ENCODE measurements around the gene CDC42EP4.
"Not testable (repeated sequence)": the region's sequence is repeated elsewhere in the genome, so short reads cannot be mapped to it uniquely, and the experiment has no call there.

The CDC42EP4 gene

DNA sequence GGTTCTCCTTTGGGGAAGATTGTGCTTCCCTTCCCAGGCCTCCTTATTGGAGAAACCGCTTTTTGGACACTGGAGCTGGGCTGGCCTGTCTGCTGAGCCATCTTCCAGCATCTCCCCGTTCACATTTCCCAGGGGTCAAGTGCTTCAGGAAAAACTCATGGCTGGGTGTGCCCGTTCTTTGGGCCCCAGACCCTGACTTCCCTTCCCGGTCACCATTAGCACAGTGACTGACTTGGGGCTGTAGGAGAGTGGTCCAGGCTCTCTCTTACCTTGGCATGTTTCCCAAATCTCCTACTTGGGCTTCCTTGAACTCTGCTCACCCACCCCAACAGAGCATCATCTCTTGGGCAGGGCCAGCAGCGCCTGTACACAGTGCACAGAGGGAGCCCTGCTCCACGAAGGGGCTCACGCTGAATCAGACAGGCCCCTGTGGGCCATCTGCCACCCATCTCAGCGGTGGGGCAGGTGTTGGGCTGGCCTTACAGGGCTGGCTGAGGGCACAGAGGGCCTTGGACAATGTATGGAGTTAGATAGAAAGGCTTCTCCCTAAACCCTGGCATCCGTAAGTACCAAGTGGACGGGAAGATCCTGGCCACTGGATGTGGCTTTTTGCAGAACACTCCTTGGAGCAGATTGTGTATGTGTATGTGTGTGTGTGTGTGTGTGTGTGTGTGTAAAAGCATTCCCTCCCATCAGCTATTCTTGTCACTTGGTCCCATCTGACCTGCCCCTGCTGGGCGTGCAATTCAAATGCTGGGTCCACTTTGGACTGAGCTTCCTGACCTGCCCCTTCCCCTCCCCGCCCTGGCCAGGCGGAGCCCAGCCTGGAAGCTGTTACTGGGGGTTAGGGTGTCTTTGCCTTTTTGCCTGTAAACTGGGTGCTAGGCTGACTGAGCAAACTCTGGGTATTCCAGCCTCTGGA is 24.9 kb upstream of the CDC42EP4 start:
- no peak for ATAC-seq

GRCh38 chr17:73335591-73336407 is 24.0 kb upstream of the CDC42EP4 start:
- TF ChIP-seq SNAI2 (CRISPR knock-in tag; IDR thresholded peaks at IDR 0.05) = no peak
- no peak for TF ChIP-seq CSRNP3 (CRISPR knock-in tag; IDR thresholded peaks at IDR 0.05)
- no peak for TF ChIP-seq ZFP30 (CRISPR knock-in tag; IDR thresholded peaks at IDR 0.05)
- TF ChIP-seq ZNF70 (CRISPR knock-in tag; IDR thresholded peaks at IDR 0.05) = no peak
- TF ChIP-seq CSDC2 (CRISPR knock-in tag; IDR thresholded peaks at IDR 0.05) = no peak
- TF ChIP-seq OSR1 (CRISPR knock-in tag; IDR thresholded peaks at IDR 0.05) = no peak
- no peak for TF ChIP-seq ZNF8 (CRISPR knock-in tag; IDR thresholded peaks at IDR 0.05)
- TF ChIP-seq, protein P1, sequence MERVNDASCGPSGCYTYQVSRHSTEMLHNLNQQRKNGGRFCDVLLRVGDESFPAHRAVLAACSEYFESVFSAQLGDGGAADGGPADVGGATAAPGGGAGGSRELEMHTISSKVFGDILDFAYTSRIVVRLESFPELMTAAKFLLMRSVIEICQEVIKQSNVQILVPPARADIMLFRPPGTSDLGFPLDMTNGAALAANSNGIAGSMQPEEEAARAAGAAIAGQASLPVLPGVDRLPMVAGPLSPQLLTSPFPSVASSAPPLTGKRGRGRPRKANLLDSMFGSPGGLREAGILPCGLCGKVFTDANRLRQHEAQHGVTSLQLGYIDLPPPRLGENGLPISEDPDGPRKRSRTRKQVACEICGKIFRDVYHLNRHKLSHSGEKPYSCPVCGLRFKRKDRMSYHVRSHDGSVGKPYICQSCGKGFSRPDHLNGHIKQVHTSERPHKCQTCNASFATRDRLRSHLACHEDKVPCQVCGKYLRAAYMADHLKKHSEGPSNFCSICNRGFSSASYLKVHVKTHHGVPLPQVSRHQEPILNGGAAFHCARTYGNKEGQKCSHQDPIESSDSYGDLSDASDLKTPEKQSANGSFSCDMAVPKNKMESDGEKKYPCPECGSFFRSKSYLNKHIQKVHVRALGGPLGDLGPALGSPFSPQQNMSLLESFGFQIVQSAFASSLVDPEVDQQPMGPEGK (CRISPR knock-in tag; IDR thresholded peaks at IDR 0.05; ENCODE audit: borderline replicate concordance) = no peak
- no peak for TF ChIP-seq ESRRG (CRISPR knock-in tag; IDR thresholded peaks at IDR 0.05)
- no peak for TF ChIP-seq ISL1 (CRISPR knock-in tag; IDR thresholded peaks at IDR 0.05)
- no peak for TF ChIP-seq PPARA (CRISPR knock-in tag; IDR thresholded peaks at IDR 0.05; ENCODE audit: borderline replicate concordance)
- TF ChIP-seq ZC3H10 (CRISPR knock-in tag; IDR thresholded peaks at IDR 0.05) = no peak
- no peak for TF ChIP-seq GLIS3 (CRISPR knock-in tag; IDR thresholded peaks at IDR 0.05)
- TF ChIP-seq CREB5 (CRISPR knock-in tag; IDR thresholded peaks at IDR 0.05; ENCODE audit: low read depth) = no peak
- no peak for TF ChIP-seq TCF4 (CRISPR knock-in tag; IDR thresholded peaks at IDR 0.05; ENCODE audit: borderline replicate concordance)
- TF ChIP-seq TOX (CRISPR knock-in tag; IDR thresholded peaks at IDR 0.05; ENCODE audit: borderline replicate concordance) = no peak
- TF ChIP-seq TSHZ2 (CRISPR knock-in tag; IDR thresholded peaks at IDR 0.05) = no peak
- no peak for ATAC-seq

More for the DNA sequence above, 24.9 kb upstream of the CDC42EP4 start:
- TF ChIP-seq ZNF70 (CRISPR knock-in tag; IDR thresholded peaks at IDR 0.05) = no peak
- TF ChIP-seq CREB5 (CRISPR knock-in tag; IDR thresholded peaks at IDR 0.05; ENCODE audit: low read depth) = no peak
- no peak for TF ChIP-seq ISL1 (CRISPR knock-in tag; IDR thresholded peaks at IDR 0.05)
- TF ChIP-seq ESRRG (CRISPR knock-in tag; IDR thresholded peaks at IDR 0.05) = no peak

DNA sequence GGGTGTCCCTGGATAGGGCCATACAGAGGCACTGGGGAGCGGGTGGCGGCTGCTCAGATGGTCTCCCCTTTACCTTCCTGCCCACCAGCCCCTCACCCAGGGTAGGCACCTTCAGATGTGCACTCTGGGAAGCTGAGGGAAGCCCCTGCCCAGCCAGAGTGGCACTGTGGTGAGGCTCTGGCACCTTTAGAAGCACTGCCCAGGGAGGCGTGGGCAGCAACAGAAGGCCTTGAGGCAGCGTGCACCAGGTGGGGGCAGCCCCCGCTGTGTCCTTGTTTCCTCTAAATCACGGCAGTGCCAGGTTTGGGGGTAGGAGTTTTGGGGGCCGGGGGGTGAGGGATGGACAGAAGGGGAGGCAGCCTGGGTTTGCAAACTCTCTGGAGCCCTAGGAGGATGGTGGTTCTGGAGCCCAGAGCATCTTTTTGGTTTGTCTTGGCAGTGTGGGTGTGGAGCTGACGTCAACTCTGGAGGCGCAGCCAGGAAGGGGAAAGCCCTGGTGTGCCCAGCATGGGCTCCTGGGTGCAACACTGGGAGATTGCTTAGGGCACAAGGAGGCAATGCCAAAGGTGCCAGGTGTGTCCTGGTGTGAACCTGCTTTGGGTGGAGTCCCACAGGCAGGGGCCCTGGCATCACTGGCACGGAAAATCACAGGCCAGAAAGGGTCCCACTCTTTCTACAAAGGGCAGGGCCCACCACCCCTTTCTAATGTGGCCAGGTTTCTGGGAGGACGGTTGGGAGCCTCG is 23.1 kb upstream of the CDC42EP4 start:
- ATAC-seq = no peak
- TF ChIP-seq ZNF565 (CRISPR knock-in tag; conservative IDR thresholded peaks at IDR 0.05; ENCODE audit: low read depth) = no peak
- no peak for TF ChIP-seq ESRRG (CRISPR knock-in tag; IDR thresholded peaks at IDR 0.05)
- TF ChIP-seq, protein P2, sequence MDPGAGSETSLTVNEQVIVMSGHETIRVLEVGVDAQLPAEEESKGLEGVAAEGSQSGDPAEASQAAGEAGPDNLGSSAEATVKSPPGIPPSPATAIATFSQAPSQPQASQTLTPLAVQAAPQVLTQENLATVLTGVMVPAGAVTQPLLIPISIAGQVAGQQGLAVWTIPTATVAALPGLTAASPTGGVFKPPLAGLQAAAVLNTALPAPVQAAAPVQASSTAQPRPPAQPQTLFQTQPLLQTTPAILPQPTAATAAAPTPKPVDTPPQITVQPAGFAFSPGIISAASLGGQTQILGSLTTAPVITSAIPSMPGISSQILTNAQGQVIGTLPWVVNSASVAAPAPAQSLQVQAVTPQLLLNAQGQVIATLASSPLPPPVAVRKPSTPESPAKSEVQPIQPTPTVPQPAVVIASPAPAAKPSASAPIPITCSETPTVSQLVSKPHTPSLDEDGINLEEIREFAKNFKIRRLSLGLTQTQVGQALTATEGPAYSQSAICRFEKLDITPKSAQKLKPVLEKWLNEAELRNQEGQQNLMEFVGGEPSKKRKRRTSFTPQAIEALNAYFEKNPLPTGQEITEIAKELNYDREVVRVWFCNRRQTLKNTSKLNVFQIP (CRISPR knock-in tag; IDR thresholded peaks at IDR 0.05; ENCODE audit: borderline replicate concordance, low read depth) = no peak
- no peak for TF ChIP-seq CSDC2 (CRISPR knock-in tag; IDR thresholded peaks at IDR 0.05)
- TF ChIP-seq TCF4 (CRISPR knock-in tag; IDR thresholded peaks at IDR 0.05; ENCODE audit: borderline replicate concordance) = no peak
- no peak for TF ChIP-seq CSRNP3 (CRISPR knock-in tag; IDR thresholded peaks at IDR 0.05)
- TF ChIP-seq ISL1 (CRISPR knock-in tag; IDR thresholded peaks at IDR 0.05) = no peak
- TF ChIP-seq ZFP3 (CRISPR knock-in tag; IDR thresholded peaks at IDR 0.05) = no peak
- TF ChIP-seq OSR1 (CRISPR knock-in tag; IDR thresholded peaks at IDR 0.05) = no peak
- TF ChIP-seq BACH2 (CRISPR knock-in tag; IDR thresholded peaks at IDR 0.05; ENCODE audit: borderline replicate concordance) = no peak

GRCh38 chr17:73333445-73333844 is 21.6 kb upstream of the CDC42EP4 start:
- ATAC-seq = not testable (repeated sequence)

Measured in SK-N-SH treated with all-trans-retinoic acid at 6 μM for 48 hours (cell line).